Heart left ventricle (tissue), 16 donors: ENCODE measurements around the gene TMEM248. TPM values are rescaled to one million over a fixed set of nuclear protein-coding genes. Genes with fewer than 3 reads are reported as not detected.
"Not testable (repeated sequence)": the region's sequence is repeated elsewhere in the genome, so short reads cannot be mapped to it uniquely, and the experiment has no call there.

ENCODE experiments used
- ATAC-seq, 4 donors: fragments of 200-7000 bp; cut with Tn5 transposase; one replicate each; pipeline ENCODE4 v1.9.1; 2020 to 2022; ENCODE audit warnings: moderate library complexity in 4 of 4, mild to moderate bottlenecking in 3 of 4, moderate number of reproducible peaks in 1 of 4
- DNase-seq, 5 donors: peaks; one replicate each; pipeline ENCODE4 v3.0.0-alpha.2; 2020
- H3K27ac ChIP-seq, 12 donors: fragments of 200-600 bp; sonication (generic) in 4 of 12; one replicate each; pipeline versions ENCODE4 v1.5.0 to v1.8.0; 2016 to 2022; ENCODE audit warnings: mild to moderate bottlenecking in 2 of 12
- H3K27me3 ChIP-seq, 9 donors: fragments of 200-600 bp; sonication (generic) in 2 of 9; one replicate each; pipeline versions ENCODE4 v1.5.1 to v1.8.0; 2016 to 2022; ENCODE audit warnings: mild to moderate bottlenecking in 3 of 9
- H3K36me3 ChIP-seq, 9 donors: fragments of 200-600 bp; sonication (generic) in 2 of 9; one replicate each; pipeline versions ENCODE4 v1.5.0 to v1.8.0; 2018 to 2022; ENCODE audit warnings: mild to moderate bottlenecking in 2 of 9
- H3K4me1 ChIP-seq, 12 donors: fragments of 200-600 bp; sonication (generic) in 4 of 12; one replicate each; pipeline versions ENCODE4 v1.5.0 to v1.8.0; 2016 to 2022; ENCODE audit warnings: mild to moderate bottlenecking in 3 of 12
- H3K4me3 ChIP-seq, 12 donors: fragments of 200-600 bp; sonication (generic) in 4 of 12; one replicate each; pipeline versions ENCODE4 v1.5.0 to v1.8.0; 2017 to 2022; ENCODE audit warnings: mild to moderate bottlenecking in 9 of 12, moderate library complexity in 4 of 12
- H3K9me3 ChIP-seq, 12 donors: fragments of 200-600 bp; sonication (generic) in 4 of 12; one replicate each; pipeline versions ENCODE4 v1.5.0 to v1.8.0; 2016 to 2022; ENCODE audit warnings: mild to moderate bottlenecking in 1 of 12
- POLR2A ChIP-seq, 2 donors: fragments of 450-650 bp; IDR thresholded peaks; one replicate each; pipeline ENCODE4 v1.6.1; 2017; ENCODE audit warnings: antibody characterized with exemption in 2 of 2, mild to moderate bottlenecking in 2 of 2, moderate library complexity in 2 of 2
- WGBS, 4 donors: extraction: QIAGEN DNeasy Blood & Tissue Kit in 2 of 4; methylation state at CpG; one replicate each; pipeline versions ENCODE4 v1.1.5 to v1.1.7; 2013 to 2018; 5-methylcytosine and 5-hydroxymethylcytosine counted together
- intact Hi-C, 10 donors: fragments of 100-400 bp; cut with DNase I; formaldehyde crosslinking; loops; one replicate each; pipeline versions ENCODE4 v1.11.1 to v1.14.2; 2022
- polyA plus RNA-seq, 2 donors: library from polyadenylated mRNA; stranded (reverse); fragments of 200-250 nt; gene quantifications; one replicate each; pipeline ENCODE4 v1.2.3, GENCODE V29; 2013
- total RNA-seq, 9 donors: library from RNA; depleted of rRNA in 2 of 9; stranded (reverse); fragments of >200 nt in 2 of 9; fragmentation: NEBNext Ultra II Directional in 3 of 9; extraction: Animal tissue kit (Norgen Biotek cat#: 25700) in 3 of 9; gene quantifications; one replicate each; pipeline versions ENCODE4 v1.1.0 to v1.2.4, GENCODE V29; 2016 to 2023
- TF ChIP-seq, protein P1 (sequence below), 12 donors: fragments of 200-600 bp; sonication (generic) in 4 of 12; IDR thresholded peaks; one replicate each; pipeline versions ENCODE4 v1.5.0 to v1.8.0; 2018 to 2022; ENCODE audit warnings: antibody characterized with exemption in 12 of 12, mild to moderate bottlenecking in 5 of 12
- donor health status: ischemic (EF 13 %, LVEDD 7.1; RV severe dilation, severe dysfunction).
- donor health status: healthy with polysubstance abuse.
- donor health status: DM: no; HTN: yes; CAD: no.
- donor health status: DM: no; HTN: no; CAD: no.
- donor health status: ischemic (EF 25% LVEDD 6.9; RV normal size, moderate dysfunction).
- donor health status: ischemic (EF 25% LVEDD 5.7; RV mildly dilated, moderate dysfunction).
- donor health status: healthy.
- donor health status: DM: yes; HTN: yes; CAD: no.
- donor health status: ischemic (EF 35%, LVEDD 5.7; RV mildly dilated, moderate dysfunction).
- donor health status: nonischemic (EF 11% LVEDD 7.7; RV severe dilation, severe dysfunction).
- donor health status: DM: yes; HTN: yes; CAD: no.
- donor health status: PGD.
- donor health status: ischemic (EF 29% LVEDD 5.4; RV normal size, mild dysfunction).
- donor health status: nonischemic (EF 23%, LVEDD 6.1; RV moderate dilation, normal function).

TMEM248 gene
- total and polyA plus RNA-seq, 11 donors: 12.6 to 121 (median 54.6) TPM

DNA sequence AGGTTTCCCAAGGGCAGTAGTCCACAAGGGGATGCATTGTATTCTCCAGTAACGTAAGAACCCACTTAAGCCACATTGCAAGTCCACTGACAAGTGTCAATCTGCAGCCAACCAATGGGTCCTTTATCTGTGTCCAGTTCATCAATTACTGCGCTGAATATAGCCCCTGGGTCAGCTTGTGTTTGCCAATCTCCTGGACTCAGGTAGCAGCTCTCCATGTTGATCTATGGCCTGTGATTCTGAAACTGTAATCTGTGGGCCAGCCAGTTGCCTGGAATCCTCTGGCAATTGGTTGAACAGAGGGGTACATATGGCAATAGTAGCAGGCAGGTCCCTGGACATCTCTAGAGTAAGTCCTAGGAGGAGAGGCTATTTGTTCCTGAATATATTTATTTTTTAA lies 8.8 kb upstream of the TMEM248 start:
- Histone ChIP-seq H3K4me3 (no peak overlapping the region), H3K36me3 (no peaks in the 10 kb centered on the region), H3K9me3 (no peaks in the 10 kb centered on the region), H3K27ac (no peak overlapping the region), H3K27me3 (no peaks in the 10 kb centered on the region), H3K4me1 (no peaks in the 10 kb centered on the region)
- no peak for DNase-seq
- WGBS, 4 donors: 55 to 89% (median 79%) methylated on average over 2 of the region's 2 CpGs
- ATAC-seq: no peak
- TF ChIP-seq, protein P1, sequence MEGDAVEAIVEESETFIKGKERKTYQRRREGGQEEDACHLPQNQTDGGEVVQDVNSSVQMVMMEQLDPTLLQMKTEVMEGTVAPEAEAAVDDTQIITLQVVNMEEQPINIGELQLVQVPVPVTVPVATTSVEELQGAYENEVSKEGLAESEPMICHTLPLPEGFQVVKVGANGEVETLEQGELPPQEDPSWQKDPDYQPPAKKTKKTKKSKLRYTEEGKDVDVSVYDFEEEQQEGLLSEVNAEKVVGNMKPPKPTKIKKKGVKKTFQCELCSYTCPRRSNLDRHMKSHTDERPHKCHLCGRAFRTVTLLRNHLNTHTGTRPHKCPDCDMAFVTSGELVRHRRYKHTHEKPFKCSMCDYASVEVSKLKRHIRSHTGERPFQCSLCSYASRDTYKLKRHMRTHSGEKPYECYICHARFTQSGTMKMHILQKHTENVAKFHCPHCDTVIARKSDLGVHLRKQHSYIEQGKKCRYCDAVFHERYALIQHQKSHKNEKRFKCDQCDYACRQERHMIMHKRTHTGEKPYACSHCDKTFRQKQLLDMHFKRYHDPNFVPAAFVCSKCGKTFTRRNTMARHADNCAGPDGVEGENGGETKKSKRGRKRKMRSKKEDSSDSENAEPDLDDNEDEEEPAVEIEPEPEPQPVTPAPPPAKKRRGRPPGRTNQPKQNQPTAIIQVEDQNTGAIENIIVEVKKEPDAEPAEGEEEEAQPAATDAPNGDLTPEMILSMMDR (IDR thresholded peaks at IDR 0.05): no peak
- TF ChIP-seq POLR2A (IDR thresholded peaks at IDR 0.05): no peak
- intact Hi-C loops: no loop called here

DNA sequence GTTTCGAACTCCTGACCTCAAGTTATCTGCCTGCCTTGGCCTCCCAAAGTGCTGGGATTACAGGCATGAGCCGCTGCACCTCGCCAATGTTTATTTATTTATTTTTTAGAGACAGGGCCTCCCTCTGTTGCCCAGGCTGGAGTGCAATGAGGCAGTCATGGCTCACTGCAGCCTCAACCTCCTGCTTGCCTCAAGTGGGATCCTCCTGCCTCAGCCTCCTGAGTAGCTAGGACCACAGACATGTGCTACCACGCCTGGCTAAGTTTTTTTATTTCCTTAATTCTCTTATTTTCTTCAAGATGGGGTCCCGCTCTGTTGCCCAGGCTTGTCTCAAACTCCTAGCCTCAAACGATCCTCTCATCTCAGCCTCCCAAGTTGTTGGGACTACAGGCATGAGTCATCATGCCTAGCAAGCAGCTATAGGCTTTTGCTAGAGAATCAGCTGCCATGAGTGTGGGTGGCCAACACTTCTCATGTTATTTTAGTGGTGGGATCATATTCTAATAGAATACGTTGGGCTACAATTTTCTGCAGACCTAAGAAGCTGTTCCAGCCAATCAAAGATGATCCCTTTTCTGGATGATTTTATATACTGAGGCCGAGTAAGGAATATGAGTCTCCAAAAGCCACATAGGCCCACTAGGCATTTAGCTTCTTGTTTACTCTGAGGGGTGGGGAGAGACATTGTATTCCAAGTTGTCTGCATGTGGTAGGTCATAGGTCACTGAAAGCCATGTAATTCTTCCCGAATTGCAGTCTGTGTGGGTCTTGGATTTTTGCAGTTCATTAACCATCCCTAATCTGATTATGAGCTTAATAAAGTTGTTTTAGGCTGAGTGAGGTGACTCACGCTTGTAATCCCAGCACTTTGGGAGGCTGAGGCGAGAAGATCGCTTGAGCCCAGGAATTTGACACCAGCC lies 7.6 kb upstream of the TMEM248 start:
- WGBS, 4 donors: 89 to 92% (median 90%) methylated on average over 12 of the region's 12 CpGs
- ATAC-seq (no peak), DNase-seq (no peak)
- intact Hi-C loops: no loop called here
- H3K27ac ChIP-seq: no peak overlapping the region
- H3K27me3 ChIP-seq: no peaks in the 10 kb centered on the region
- no peak for TF ChIP-seq POLR2A (IDR thresholded peaks at IDR 0.05)
- TF ChIP-seq, protein P1 (IDR thresholded peaks at IDR 0.05): no peak
- no peaks in the 10 kb centered on the region for H3K36me3 ChIP-seq
- no peaks in the 10 kb centered on the region for H3K4me1 ChIP-seq
- no peak overlapping the region for H3K4me3 ChIP-seq
- H3K9me3 ChIP-seq: no peaks in the 10 kb centered on the region

DNA sequence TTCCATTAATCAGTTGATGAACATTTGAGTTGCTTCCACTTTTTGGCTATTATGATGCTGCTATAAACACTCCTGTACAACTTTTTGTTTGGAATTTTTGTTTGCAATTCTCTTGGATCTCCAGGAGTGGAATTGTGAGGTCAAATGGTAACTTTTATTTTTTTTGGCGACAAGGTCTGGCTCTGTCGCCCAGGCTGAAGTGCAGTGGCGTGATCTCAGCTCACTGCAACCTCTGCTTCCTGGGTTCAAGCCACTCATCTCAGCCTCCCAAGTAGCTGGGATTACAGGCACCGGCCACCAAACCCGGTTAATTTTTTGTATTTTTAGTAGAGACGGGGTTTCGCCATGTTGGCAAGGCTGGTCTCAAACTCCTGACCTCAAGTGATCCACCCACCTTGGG lies 3.1 kb upstream of the TMEM248 start:
- H3K9me3 ChIP-seq, H3K36me3 ChIP-seq, DNase-seq, H3K4me3 ChIP-seq, H3K27ac ChIP-seq, ATAC-seq, H3K27me3 ChIP-seq, intact Hi-C loops: not testable (repeated sequence)
- peaks cover 2 to 20% (median 12%) of the 10 kb centered on the region in 12 donors for H3K4me1 ChIP-seq
- WGBS, 4 donors: 82 to 88% (median 85%) methylated on average over 7 of the region's 7 CpGs

DNA sequence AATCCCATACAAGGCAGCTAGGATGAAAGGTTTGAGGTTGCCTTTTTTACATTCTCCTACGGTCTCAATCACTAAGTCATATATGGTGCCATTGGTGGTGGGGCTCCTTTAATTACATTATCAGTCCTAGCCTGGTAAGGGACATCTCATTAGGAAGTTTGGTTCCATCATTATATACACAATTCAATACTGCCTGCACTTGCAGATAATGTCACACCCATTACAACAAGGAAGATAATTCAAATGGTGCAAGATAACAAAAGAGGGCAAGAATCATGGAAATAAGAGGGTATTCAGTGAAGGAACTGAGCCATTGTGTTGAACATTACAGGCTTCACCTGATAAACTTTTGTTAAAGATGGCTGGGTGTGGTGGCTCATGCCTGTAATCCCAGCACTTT lies 1.7 kb upstream of the TMEM248 start:
- DNase-seq: no peak
- H3K4me3 ChIP-seq: no peak overlapping the region
- H3K9me3 ChIP-seq: no peaks in the 10 kb centered on the region
- no peaks in the 10 kb centered on the region for H3K27me3 ChIP-seq
- H3K4me1 ChIP-seq: peaks cover 3 to 34% (median 24%) of the 10 kb centered on the region in 12 donors
- intact Hi-C loops: no loop called here
- WGBS, 4 donors: 88 to 100% (median 94%) methylated on average over 1 of the region's 1 CpG
- no peak for ATAC-seq
- no peak for TF ChIP-seq POLR2A (IDR thresholded peaks at IDR 0.05)
- TF ChIP-seq, protein P1 (IDR thresholded peaks at IDR 0.05): no peak
- H3K27ac ChIP-seq: no peak overlapping the region
- peaks cover 0 to 9% (median 0%) of the 10 kb centered on the region in 9 donors for H3K36me3 ChIP-seq
